ENCODE measurements around the gene CTPS2.

CTPS2 gene

DNA sequence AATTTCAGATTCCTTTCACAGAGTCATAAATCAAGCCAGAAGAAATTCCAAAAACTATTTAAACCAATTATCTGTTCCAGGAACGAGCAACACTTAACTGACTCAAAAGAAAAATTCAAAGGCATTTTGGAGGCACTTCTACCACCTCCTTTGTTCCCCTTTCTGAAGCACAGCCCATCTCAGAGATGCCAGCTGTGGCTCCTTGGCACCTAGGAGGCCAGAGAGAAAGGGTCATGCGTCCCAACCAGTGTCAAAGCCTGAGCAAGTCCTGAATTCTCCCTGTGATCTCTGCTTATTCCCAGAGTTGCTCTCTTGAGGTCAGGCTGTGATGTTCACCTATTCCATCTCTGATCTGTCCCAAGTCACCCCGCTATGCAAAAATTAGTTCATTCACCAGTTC is 167.5 kb downstream of the CTPS2 start:
- DNase-seq = no peak

Data from NCI-H526 treated with DMSO at 0.1 percent for 48 hours (cell line).